Esophagus (tissue), 2 donors: Measurements from ENCODE around the gene CYTH2. TPM values are rescaled to one million over a fixed set of nuclear protein-coding genes. Genes with fewer than 3 reads are reported as not detected.
"Not testable (repeated sequence)": the region's sequence is repeated elsewhere in the genome, so short reads cannot be mapped to it uniquely, and the experiment has no call there.

Source experiments
- H3K27ac ChIP-seq, 2 donors: one replicate each; pipeline ENCODE4 v1.5.1; 2013; ENCODE audit warnings: low read depth in 2 of 2, mild to moderate bottlenecking in 2 of 2, inconsistent platforms in 1 of 2, low read length in 1 of 2, moderate library complexity in 1 of 2
- H3K27me3 ChIP-seq, 2 donors: one replicate each; pipeline ENCODE4 v1.6.1; 2013; ENCODE audit warnings: low read length in 2 of 2, control low read depth in 1 of 2, mild to moderate bottlenecking in 1 of 2; ENCODE audit not compliant: insufficient read depth in 2 of 2, control insufficient read depth in 1 of 2
- H3K36me3 ChIP-seq, 2 donors: one replicate each; pipeline ENCODE4 v1.6.1; 2013; ENCODE audit warnings: low read length in 1 of 2; ENCODE audit not compliant: control insufficient read depth in 2 of 2, insufficient read depth in 2 of 2
- H3K4me1 ChIP-seq, 2 donors: one replicate each; pipeline ENCODE4 v1.6.1; 2013; ENCODE audit warnings: low read length in 1 of 2; ENCODE audit not compliant: control insufficient read depth in 2 of 2, insufficient read depth in 2 of 2
- H3K4me3 ChIP-seq, 2 donors: one replicate each; pipeline ENCODE4 v1.5.1; 2013; ENCODE audit warnings: low read length in 2 of 2, mild to moderate bottlenecking in 2 of 2, low read depth in 1 of 2, moderate library complexity in 1 of 2
- H3K9me3 ChIP-seq, 2 donors: one replicate each; pipeline ENCODE4 v1.6.1; 2013; ENCODE audit warnings: mild to moderate bottlenecking in 2 of 2, low read depth in 1 of 2, low read length in 1 of 2, moderate library complexity in 1 of 2; ENCODE audit not compliant: control insufficient read depth in 2 of 2, insufficient read depth in 1 of 2
- WGBS, 2 donors: extraction: QIAGEN DNeasy Blood & Tissue Kit; methylation state at CpG; one replicate each; pipeline ENCODE4 v1.1.7; 2013; 5-methylcytosine and 5-hydroxymethylcytosine counted together
- polyA plus RNA-seq, 2 donors: library from polyadenylated mRNA; stranded (reverse); fragments of 200-250 nt; gene quantifications; one replicate each; pipeline ENCODE4 v1.2.3, GENCODE V29; 2013
- donor health status: healthy with polysubstance abuse.
- donor health status: Bipolar disorder and iron deficiency.

Gene CYTH2
- polyA plus RNA-seq, 2 donors, result 52.2 to 59.3 TPM

DNA sequence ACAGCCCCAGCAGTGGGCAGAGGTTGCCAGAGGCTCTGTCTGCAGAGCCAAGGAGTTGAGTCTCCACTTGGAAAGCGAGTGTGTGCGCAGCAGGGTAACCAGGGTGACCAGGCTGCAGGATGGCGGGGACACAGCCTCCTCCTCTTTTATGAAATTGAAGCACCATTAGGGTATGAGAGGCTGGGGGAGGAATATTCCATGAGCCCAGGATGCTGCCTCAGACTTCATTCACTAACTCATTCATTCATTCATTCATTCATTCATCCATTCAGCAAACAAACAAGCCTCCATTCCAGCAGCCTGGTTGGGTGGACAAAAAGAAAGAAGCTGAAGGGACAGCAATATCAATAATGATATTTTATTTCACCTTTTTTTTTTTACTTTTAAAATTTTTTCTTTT lies 49.0 kb downstream of the CYTH2 start:
- Histone ChIP-seq H3K4me3 (no peak overlapping the region), H3K27me3 (no peaks in the 10 kb centered on the region), H3K9me3 (no peaks in the 10 kb centered on the region), H3K4me1 (peaks cover 0 to 3% of the 10 kb centered on the region in 2 donors), H3K36me3 (no peaks in the 10 kb centered on the region), H3K27ac (no peak overlapping the region)
- WGBS, 2 donors, result 74 to 79% methylated on average over 3 of the region's 3 CpGs

DNA sequence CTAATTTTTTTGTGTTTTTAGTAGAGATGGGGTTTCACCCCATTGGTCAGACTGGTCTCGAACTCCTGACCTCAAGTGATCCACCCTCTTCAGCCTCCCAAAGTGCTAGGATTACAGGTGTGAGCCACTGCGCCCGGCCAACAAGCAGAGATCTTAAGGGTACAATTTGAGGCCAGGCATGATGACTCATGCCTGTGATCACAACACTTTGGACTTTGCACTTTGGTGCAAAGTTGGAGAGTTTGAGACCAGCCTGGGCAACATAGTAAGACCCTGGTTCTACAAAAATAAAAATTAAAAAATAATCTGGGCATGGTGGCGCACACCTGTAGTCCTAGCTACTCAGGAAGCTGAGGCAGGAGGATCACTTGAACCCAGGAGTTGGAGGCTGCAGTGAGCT lies 50.3 kb downstream of the CYTH2 start:
- H3K27ac ChIP-seq, H3K36me3 ChIP-seq, H3K27me3 ChIP-seq, H3K4me3 ChIP-seq, H3K9me3 ChIP-seq, H3K4me1 ChIP-seq: not testable (repeated sequence)
- 69 to 77% methylated on average over 4 of the region's 4 CpGs for WGBS, 2 donors

GRCh38 chr19:48520134-48520533 lies 51.0 kb downstream of the CYTH2 start:
- peaks cover 0 to 3% of the 10 kb centered on the region in 2 donors for H3K9me3 ChIP-seq
- WGBS, 2 donors, result 62 to 67% methylated on average over 4 of the region's 4 CpGs
- no peaks in the 10 kb centered on the region for H3K27me3 ChIP-seq
- H3K36me3 ChIP-seq, result no peaks in the 10 kb centered on the region
- H3K4me1 ChIP-seq, result no peaks in the 10 kb centered on the region
- no peak overlapping the region for H3K4me3 ChIP-seq
- H3K27ac ChIP-seq, result no peak overlapping the region

DNA sequence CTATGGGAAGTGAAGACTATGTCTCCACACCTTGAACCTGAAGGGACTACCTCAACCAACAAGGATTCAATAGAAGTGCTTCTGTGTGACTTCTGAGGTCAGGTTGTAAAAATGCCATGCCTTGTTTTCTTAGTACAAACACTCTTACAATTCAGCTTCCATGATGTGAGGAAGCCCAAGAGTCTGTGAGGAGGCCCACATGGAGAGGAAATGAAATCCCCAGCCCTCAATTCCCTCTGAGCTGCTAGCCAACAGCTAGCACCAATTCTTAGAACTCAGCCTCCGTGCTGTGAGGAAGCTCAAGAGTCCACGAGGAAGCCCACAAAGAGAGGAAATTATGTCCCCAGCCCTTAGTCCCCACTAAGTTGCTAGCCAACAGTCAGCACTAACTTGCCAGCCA lies 55.1 kb downstream of the CYTH2 start:
- 81 to 96% methylated on average over 2 of the region's 2 CpGs for WGBS, 2 donors
- Histone ChIP-seq H3K4me3 (no peak overlapping the region), H3K27me3 (no peaks in the 10 kb centered on the region), H3K36me3 (no peaks in the 10 kb centered on the region), H3K27ac (no peak overlapping the region), H3K9me3 (peaks cover 4 to 10% of the 10 kb centered on the region in 2 donors), H3K4me1 (no peaks in the 10 kb centered on the region)

GRCh38 chr19:48524732-48525131 lies 55.6 kb downstream of the CYTH2 start:
- Histone ChIP-seq H3K36me3 (no peaks in the 10 kb centered on the region), H3K4me1 (no peaks in the 10 kb centered on the region), H3K27me3 (no peaks in the 10 kb centered on the region), H3K9me3 (peaks cover 4 to 10% of the 10 kb centered on the region in 2 donors), H3K4me3 (no peak overlapping the region), H3K27ac (no peak overlapping the region)
- 92 to 96% methylated on average over 5 of the region's 5 CpGs for WGBS, 2 donors

GRCh38 chr19:48529156-48529555 lies 60.0 kb downstream of the CYTH2 start:
- Histone ChIP-seq H3K27ac (no peak overlapping the region), H3K27me3 (no peaks in the 10 kb centered on the region), H3K4me3 (no peak overlapping the region), H3K9me3 (peaks cover 4 to 10% of the 10 kb centered on the region in 2 donors), H3K4me1 (no peaks in the 10 kb centered on the region), H3K36me3 (no peaks in the 10 kb centered on the region)
- 89 to 96% methylated on average over 4 of the region's 4 CpGs for WGBS, 2 donors

DNA sequence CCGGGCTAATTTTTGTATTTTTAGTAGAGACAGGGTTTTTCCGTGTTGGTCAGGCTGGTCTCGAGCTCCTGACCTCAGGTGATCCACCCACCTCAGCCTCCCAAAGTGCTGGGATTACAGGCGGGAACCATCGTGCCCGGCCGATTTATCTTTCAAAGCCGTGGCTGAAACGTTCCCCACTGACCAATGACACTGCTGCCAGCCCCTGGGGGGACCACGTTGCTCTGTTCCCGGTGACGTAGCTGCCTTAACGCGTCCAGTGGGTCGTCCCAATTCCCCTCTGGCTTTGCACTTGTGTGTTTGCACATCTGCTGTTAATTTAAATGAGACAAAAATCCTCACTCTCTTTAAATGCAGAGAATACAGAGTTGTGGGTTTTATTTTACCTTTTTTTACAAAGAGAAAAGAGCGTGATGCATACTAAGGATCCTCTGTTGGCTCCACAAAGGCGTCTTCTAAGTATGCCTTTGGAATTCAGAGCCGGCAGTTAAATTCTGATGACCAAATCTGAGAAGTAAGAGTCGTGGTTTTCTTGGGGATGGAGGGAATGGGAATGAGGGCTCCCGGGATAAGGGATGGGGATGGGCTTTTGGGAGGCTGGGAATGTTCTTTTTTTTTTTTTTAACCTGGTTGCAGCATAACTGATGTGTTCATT lies 61.0 kb downstream of the CYTH2 start:
- H3K27me3 ChIP-seq, result no peaks in the 10 kb centered on the region
- no peaks in the 10 kb centered on the region for H3K36me3 ChIP-seq
- no peaks in the 10 kb centered on the region for H3K4me1 ChIP-seq
- H3K4me3 ChIP-seq, result no peak overlapping the region
- 62 to 66% methylated on average over 20 of the region's 20 CpGs for WGBS, 2 donors
- no peak overlapping the region for H3K27ac ChIP-seq
- H3K9me3 ChIP-seq, result peaks cover 4 to 8% of the 10 kb centered on the region in 2 donors

DNA sequence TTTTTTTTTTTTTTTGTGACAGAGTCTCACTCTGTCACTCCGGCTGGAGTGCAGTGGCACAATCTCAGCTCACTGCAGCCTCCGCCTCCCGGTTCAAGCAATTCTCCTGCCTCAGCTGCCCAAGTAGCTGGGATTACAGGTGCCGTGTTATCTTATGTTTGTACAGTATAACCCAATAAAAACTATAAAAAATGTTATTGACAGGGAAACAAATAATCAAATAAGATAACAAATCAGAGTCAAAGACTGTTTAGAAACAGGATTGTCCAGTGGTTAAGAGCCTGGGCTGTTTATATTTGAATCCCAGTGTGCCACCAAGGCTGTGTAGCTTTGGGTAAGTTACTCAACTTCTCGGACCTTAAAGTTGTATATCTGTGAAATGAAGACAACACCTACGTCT lies 61.6 kb downstream of the CYTH2 start:
- Histone ChIP-seq H3K36me3 (no peaks in the 10 kb centered on the region), H3K27me3 (no peaks in the 10 kb centered on the region), H3K4me3 (no peak overlapping the region), H3K4me1 (no peaks in the 10 kb centered on the region), H3K27ac (no peak overlapping the region), H3K9me3 (peaks cover 4 to 8% of the 10 kb centered on the region in 2 donors)
- 64 to 77% methylated on average over 6 of the region's 6 CpGs for WGBS, 2 donors

Other genes with a start within 250 kb of the CYTH2 start
- 10 to 100 TPM in 1 of 2 donors, 1 to 10 TPM in 1; 9.6 to 13.2 TPM for gene CARD8, start 213.5 kb upstream of the CYTH2 start, polyA plus RNA-seq
- under 1 TPM; 0.14 TPM for gene ZNF114, start 199.3 kb upstream of the CYTH2 start, polyA plus RNA-seq
- 10 to 100 TPM; 17.6 to 21.5 TPM for gene EMP3, start 143.8 kb upstream of the CYTH2 start, polyA plus RNA-seq
- gene TMEM143, start 105.4 kb upstream of the CYTH2 start, polyA plus RNA-seq, result 1 to 10 TPM; 4.0 to 9.1 TPM
- not detected for gene SYNGR4, start 105.0 kb upstream of the CYTH2 start, polyA plus RNA-seq
- gene KDELR1, start 77.8 kb upstream of the CYTH2 start, polyA plus RNA-seq, result 10 to 100 TPM; 62.7 to 70.2 TPM
- gene GRIN2D, start 75.7 kb upstream of the CYTH2 start, polyA plus RNA-seq, result under 1 TPM; 0.06 to 0.08 TPM
- gene GRWD1, start 23.4 kb upstream of the CYTH2 start, polyA plus RNA-seq, result 10 to 100 TPM in 1 of 2 donors, 1 to 10 TPM in 1; 6.2 to 18.1 TPM
- 1 to 10 TPM in 1 of 2 donors, under 1 TPM in 1; 0.54 to 1.0 TPM for gene KCNJ14, start 13.8 kb upstream of the CYTH2 start, polyA plus RNA-seq
- gene LMTK3, start 42.5 kb downstream of the CYTH2 start, polyA plus RNA-seq, result 1 to 10 TPM; 2.9 to 7.5 TPM
- 100 to 1,000 TPM; 295 to 320 TPM for gene SULT2B1, start 82.8 kb downstream of the CYTH2 start, polyA plus RNA-seq
- 1 to 10 TPM; 1.2 to 1.9 TPM for gene SPACA4, start 137.4 kb downstream of the CYTH2 start, polyA plus RNA-seq
- 10 to 100 TPM in 1 of 2 donors, 1 to 10 TPM in 1; 6.5 to 26.7 TPM for gene FAM83E, start 145.7 kb downstream of the CYTH2 start, polyA plus RNA-seq
- 1,000 to 10,000 TPM; 2,667 to 2,860 TPM for gene RPL18, start 149.8 kb downstream of the CYTH2 start, polyA plus RNA-seq
- gene SPHK2, start 150.1 kb downstream of the CYTH2 start, polyA plus RNA-seq, result 10 to 100 TPM in 1 of 2 donors, 1 to 10 TPM in 1; 9.0 to 15.5 TPM
- gene DBP, start 168.0 kb downstream of the CYTH2 start, polyA plus RNA-seq, result 10 to 100 TPM in 1 of 2 donors, 1 to 10 TPM in 1; 8.9 to 13.3 TPM
- gene CA11, start 176.8 kb downstream of the CYTH2 start, polyA plus RNA-seq, result 10 to 100 TPM in 1 of 2 donors, 1 to 10 TPM in 1; 6.8 to 12.7 TPM
- gene NTN5, start 203.6 kb downstream of the CYTH2 start, polyA plus RNA-seq, result under 1 TPM; 0.25 to 0.39 TPM
- 10 to 100 TPM; 34.5 to 51.8 TPM for gene FUT2, start 226.6 kb downstream of the CYTH2 start, polyA plus RNA-seq